ENCODE results near the gene KCNH4.

The KCNH4 gene

DNA sequence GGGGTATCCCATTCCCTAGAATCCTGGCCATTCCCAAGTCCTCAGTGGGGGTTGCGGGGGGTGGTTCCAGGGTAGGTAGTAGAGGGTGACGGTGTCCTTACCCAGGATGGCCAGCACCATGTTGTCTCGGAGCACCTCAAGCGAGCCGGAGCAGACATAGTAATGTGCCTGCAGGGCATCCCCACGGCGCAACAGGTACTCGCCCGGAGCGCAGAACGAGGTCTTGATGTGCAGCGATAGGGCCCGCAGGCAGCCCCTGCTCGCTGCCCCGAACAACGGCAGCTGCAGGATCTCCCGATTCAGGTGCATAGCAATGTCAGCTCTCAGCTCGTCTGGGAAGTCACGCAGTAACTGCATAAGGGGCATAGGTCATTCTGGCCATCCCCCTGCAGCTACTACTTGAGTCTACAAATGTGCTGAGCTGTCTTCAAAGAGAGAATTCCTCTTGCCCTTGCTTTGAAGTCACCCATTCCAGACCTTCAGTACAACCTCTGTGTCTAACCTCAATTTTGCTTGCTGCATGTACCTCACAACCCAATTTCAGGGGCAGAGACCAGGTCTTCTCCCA, 14.7 kb downstream of the KCNH4 start:
- H4K20me1 ChIP-seq (ENCODE audit: control insufficient read depth, insufficient read depth, low read depth, low read length), result no peaks in the 10 kb centered on the region
- no peaks in the 10 kb centered on the region for H3F3A ChIP-seq (ENCODE audit: control insufficient read depth, insufficient read depth)
- no peak overlapping the region for H3K4me3 ChIP-seq (ENCODE audit: low read length)
- H3K79me2 ChIP-seq (ENCODE audit: control insufficient read depth, low read length), result no peaks in the 10 kb centered on the region
- no peak overlapping the region for H3K27ac ChIP-seq (ENCODE audit: low read depth, low read length)
- no peaks in the 10 kb centered on the region for H3K27me3 ChIP-seq (ENCODE audit: control insufficient read depth, low read length)
- no peak for TF ChIP-seq EZH2phosphoT487 (IDR thresholded peaks at IDR 0.05; ENCODE audit: borderline replicate concordance, low read length)
- TF ChIP-seq, protein P1, sequence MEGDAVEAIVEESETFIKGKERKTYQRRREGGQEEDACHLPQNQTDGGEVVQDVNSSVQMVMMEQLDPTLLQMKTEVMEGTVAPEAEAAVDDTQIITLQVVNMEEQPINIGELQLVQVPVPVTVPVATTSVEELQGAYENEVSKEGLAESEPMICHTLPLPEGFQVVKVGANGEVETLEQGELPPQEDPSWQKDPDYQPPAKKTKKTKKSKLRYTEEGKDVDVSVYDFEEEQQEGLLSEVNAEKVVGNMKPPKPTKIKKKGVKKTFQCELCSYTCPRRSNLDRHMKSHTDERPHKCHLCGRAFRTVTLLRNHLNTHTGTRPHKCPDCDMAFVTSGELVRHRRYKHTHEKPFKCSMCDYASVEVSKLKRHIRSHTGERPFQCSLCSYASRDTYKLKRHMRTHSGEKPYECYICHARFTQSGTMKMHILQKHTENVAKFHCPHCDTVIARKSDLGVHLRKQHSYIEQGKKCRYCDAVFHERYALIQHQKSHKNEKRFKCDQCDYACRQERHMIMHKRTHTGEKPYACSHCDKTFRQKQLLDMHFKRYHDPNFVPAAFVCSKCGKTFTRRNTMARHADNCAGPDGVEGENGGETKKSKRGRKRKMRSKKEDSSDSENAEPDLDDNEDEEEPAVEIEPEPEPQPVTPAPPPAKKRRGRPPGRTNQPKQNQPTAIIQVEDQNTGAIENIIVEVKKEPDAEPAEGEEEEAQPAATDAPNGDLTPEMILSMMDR (IDR thresholded peaks at IDR 0.05; ENCODE audit: low read depth, low read length, poor library complexity, severe bottlenecking), result no peak
- no peak overlapping the region for H3K4me2 ChIP-seq (ENCODE audit: low read length)
- H3K9me3 ChIP-seq (ENCODE audit: control insufficient read depth, insufficient read depth, low read length), result no peaks in the 10 kb centered on the region
- H3K4me1 ChIP-seq (ENCODE audit: control insufficient read depth, low read length), result no peaks in the 10 kb centered on the region
- no peaks in the 10 kb centered on the region for H3K36me3 ChIP-seq (ENCODE audit: control insufficient read depth, low read length)
- H3K9me2 ChIP-seq (replicated peaks; ENCODE audit: control insufficient read depth, low read length), result no peaks in the 10 kb centered on the region

DNA sequence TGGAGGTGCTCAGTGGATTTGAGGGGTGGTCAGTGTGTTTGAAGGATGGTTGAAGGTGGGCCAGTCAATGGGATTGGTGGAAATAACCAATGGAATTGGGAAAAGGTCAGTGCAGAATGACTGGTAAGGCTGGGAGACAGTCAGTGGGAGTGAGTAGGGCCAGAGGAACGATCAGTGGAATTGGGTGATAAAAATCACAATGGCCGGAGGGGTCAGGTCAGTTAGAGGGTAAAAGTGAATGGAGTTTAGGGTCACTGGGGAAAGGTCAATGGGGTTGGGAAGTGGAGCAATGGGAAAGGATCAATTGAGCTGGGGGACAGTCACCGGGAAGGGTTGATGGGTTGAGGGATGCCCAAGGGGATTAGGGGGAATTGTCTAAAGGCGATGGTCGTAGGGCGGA, 15.2 kb downstream of the KCNH4 start:
- no peak overlapping the region for H3K4me2 ChIP-seq (ENCODE audit: low read length)
- H3K79me2 ChIP-seq (ENCODE audit: control insufficient read depth, low read length), result no peaks in the 10 kb centered on the region
- no peaks in the 10 kb centered on the region for H3K9me2 ChIP-seq (replicated peaks; ENCODE audit: control insufficient read depth, low read length)
- H3K9me3 ChIP-seq (ENCODE audit: control insufficient read depth, insufficient read depth, low read length), result no peaks in the 10 kb centered on the region
- H3K4me1 ChIP-seq (ENCODE audit: control insufficient read depth, low read length), result no peaks in the 10 kb centered on the region
- H4K20me1 ChIP-seq (ENCODE audit: control insufficient read depth, insufficient read depth, low read depth, low read length), result no peaks in the 10 kb centered on the region
- no peak overlapping the region for H3K4me3 ChIP-seq (ENCODE audit: low read length)
- no peaks in the 10 kb centered on the region for H3F3A ChIP-seq (ENCODE audit: control insufficient read depth, insufficient read depth)
- H3K27me3 ChIP-seq (ENCODE audit: control insufficient read depth, low read length), result no peaks in the 10 kb centered on the region
- H3K36me3 ChIP-seq (ENCODE audit: control insufficient read depth, low read length), result no peaks in the 10 kb centered on the region
- no peak for TF ChIP-seq EZH2phosphoT487 (IDR thresholded peaks at IDR 0.05; ENCODE audit: borderline replicate concordance, low read length)
- TF ChIP-seq, protein P1 (IDR thresholded peaks at IDR 0.05; ENCODE audit: low read depth, low read length, poor library complexity, severe bottlenecking), result no peak
- H3K27ac ChIP-seq (ENCODE audit: low read depth, low read length), result no peak overlapping the region

- H4K20me1 ChIP-seq (ENCODE audit: control insufficient read depth, insufficient read depth, low read depth, low read length), result no peaks in the 10 kb centered on the region
- H3F3A ChIP-seq (ENCODE audit: control insufficient read depth, insufficient read depth), result no peaks in the 10 kb centered on the region
- H3K27me3 ChIP-seq (ENCODE audit: control insufficient read depth, low read length), result no peaks in the 10 kb centered on the region
- H3K27ac ChIP-seq (ENCODE audit: low read depth, low read length), result no peak overlapping the region
- H3K9me2 ChIP-seq (replicated peaks; ENCODE audit: control insufficient read depth, low read length), result no peaks in the 10 kb centered on the region
- no peaks in the 10 kb centered on the region for H3K79me2 ChIP-seq (ENCODE audit: control insufficient read depth, low read length)
- H3K36me3 ChIP-seq (ENCODE audit: control insufficient read depth, low read length), result no peaks in the 10 kb centered on the region
- no peak overlapping the region for H3K4me2 ChIP-seq (ENCODE audit: low read length)
- TF ChIP-seq EZH2phosphoT487 (IDR thresholded peaks at IDR 0.05; ENCODE audit: borderline replicate concordance, low read length), result no peak
- TF ChIP-seq, protein P1 (IDR thresholded peaks at IDR 0.05; ENCODE audit: low read depth, low read length, poor library complexity, severe bottlenecking), result no peak
- H3K4me3 ChIP-seq (ENCODE audit: low read length), result no peak overlapping the region
- H3K4me1 ChIP-seq (ENCODE audit: control insufficient read depth, low read length), result no peaks in the 10 kb centered on the region
- no peaks in the 10 kb centered on the region for H3K9me3 ChIP-seq (ENCODE audit: control insufficient read depth, insufficient read depth, low read length)
Observed at GRCh38 chr17:42163696-42164407, 17.1 kb downstream of the KCNH4 start.

Data from DOHH2 (cell line).